ENCODE measurements around the gene OR2AG2. TPM values are rescaled to one million over a fixed set of nuclear protein-coding genes. Genes with fewer than 3 reads are reported as not detected.

The OR2AG2 gene
- total RNA-seq, 1 experiment from 2014 or later, result not detected

- DNase-seq (ENCODE audit: low spot score), result no peak
- in situ Hi-C loops (cut with HindIII; ENCODE audit: low sequenced_read_pairs), result no loop called here
Observed at GRCh38 chr11:6745465-6746015, 26.2 kb downstream of the OR2AG2 start.

GRCh38 chr11:6745018-6745417, 26.8 kb downstream of the OR2AG2 start:
- DNase-seq (ENCODE audit: low spot score), result no peak
- in situ Hi-C loops (cut with HindIII; ENCODE audit: low sequenced_read_pairs), result no loop called here

GRCh38 chr11:6742260-6742659, 29.5 kb downstream of the OR2AG2 start:
- in situ Hi-C loops (cut with HindIII; ENCODE audit: low sequenced_read_pairs), result no loop called here

GRCh38 chr11:6738590-6738989, 33.2 kb downstream of the OR2AG2 start:
- in situ Hi-C loops (cut with HindIII; ENCODE audit: low sequenced_read_pairs), result no loop called here
- DNase-seq (ENCODE audit: low spot score), result no peak

More at GRCh38 chr11:6742260-6742659, 29.5 kb downstream of the OR2AG2 start:
- DNase-seq (ENCODE audit: low spot score), result no peak

GRCh38 chr11:6737872-6738466, 33.8 kb downstream of the OR2AG2 start:
- in situ Hi-C loops (cut with HindIII; ENCODE audit: low sequenced_read_pairs), result no loop called here
- peak; percentile 46 for DNase-seq (ENCODE audit: low spot score)

- in situ Hi-C loops (cut with HindIII; ENCODE audit: low sequenced_read_pairs), result no loop called here
- DNase-seq (ENCODE audit: low spot score), result no peak
Observed at GRCh38 chr11:6736495-6737121, 35.2 kb downstream of the OR2AG2 start.

GRCh38 chr11:6735306-6735705, 36.5 kb downstream of the OR2AG2 start:
- in situ Hi-C loops (cut with HindIII; ENCODE audit: low sequenced_read_pairs), result no loop called here
- no peak for DNase-seq (ENCODE audit: low spot score)

GRCh38 chr11:6734616-6735015, 37.2 kb downstream of the OR2AG2 start:
- in situ Hi-C loops (cut with HindIII; ENCODE audit: low sequenced_read_pairs), result no loop called here
- DNase-seq (ENCODE audit: low spot score), result no peak

GRCh38 chr11:6733326-6734275, 38.2 kb downstream of the OR2AG2 start:
- DNase-seq (ENCODE audit: low spot score), result no peak
- in situ Hi-C loops (cut with HindIII; ENCODE audit: low sequenced_read_pairs), result no loop called here

GRCh38 chr11:6727971-6728760, 43.6 kb downstream of the OR2AG2 start:
- DNase-seq (ENCODE audit: low spot score), result no peak
- in situ Hi-C loops (cut with HindIII; ENCODE audit: low sequenced_read_pairs), result no loop called here

GRCh38 chr11:6725386-6725896, 46.3 kb downstream of the OR2AG2 start:
- in situ Hi-C loops (cut with HindIII; ENCODE audit: low sequenced_read_pairs), result no loop called here
- no peak for DNase-seq (ENCODE audit: low spot score)

- no peak for DNase-seq (ENCODE audit: low spot score)
- in situ Hi-C loops (cut with HindIII; ENCODE audit: low sequenced_read_pairs), result no loop called here
Observed at GRCh38 chr11:6724013-6724412, 47.8 kb downstream of the OR2AG2 start.

GRCh38 chr11:6721343-6721742, 50.4 kb downstream of the OR2AG2 start:
- no peak for DNase-seq (ENCODE audit: low spot score)
- in situ Hi-C loops (cut with HindIII; ENCODE audit: low sequenced_read_pairs), result no loop called here

- in situ Hi-C loops (cut with HindIII; ENCODE audit: low sequenced_read_pairs), result no loop called here
Observed at GRCh38 chr11:6719576-6719975, 52.2 kb downstream of the OR2AG2 start.

GRCh38 chr11:6717426-6717825, 54.4 kb downstream of the OR2AG2 start:
- DNase-seq (ENCODE audit: low spot score), result no peak
- in situ Hi-C loops (cut with HindIII; ENCODE audit: low sequenced_read_pairs), result no loop called here

More at GRCh38 chr11:6719576-6719975, 52.2 kb downstream of the OR2AG2 start:
- DNase-seq (ENCODE audit: low spot score), result no peak
